ENCODE measurements around the gene LRPAP1.

GRCh38 chr4:3465698-3466671 is 66.2 kb downstream of the LRPAP1 start:
- no peak for TF ChIP-seq CTCF (IDR thresholded peaks at IDR 0.05; ENCODE audit: poor library complexity)
- TF ChIP-seq EZH2phosphoT487 (IDR thresholded peaks at IDR 0.05; ENCODE audit: low read depth, severe bottlenecking, unreplicated experiment): no peak
- TF ChIP-seq EZH2 (IDR thresholded peaks at IDR 0.05; ENCODE audit: borderline replicate concordance): no peak
